HG03342 (cell line): Measurements from ENCODE around the gene GNAI1.
"Not testable (repeated sequence)": the region's sequence is repeated elsewhere in the genome, so short reads cannot be mapped to it uniquely, and the experiment has no call there.

Experiments used
- ATAC-seq: cut with Tn5 transposase; IDR thresholded peaks from one replicate; pipeline ENCODE4 v1.9.1; 2021; ENCODE audit warnings: mild to moderate bottlenecking, moderate library complexity; ENCODE audit not compliant: unreplicated experiment

GNAI1 gene

GRCh38 chr7:80154656-80155333, 20.2 kb downstream of the GNAI1 start:
- no peak for ATAC-seq

- ATAC-seq: no peak
These were observed 20.7 kb downstream of the GNAI1 start for GRCh38 chr7:80155374-80155773.

GRCh38 chr7:80157770-80158169, 23.1 kb downstream of the GNAI1 start:
- ATAC-seq: not testable (repeated sequence)

GRCh38 chr7:80159802-80160201, 25.2 kb downstream of the GNAI1 start:
- ATAC-seq: no peak

- no peak for ATAC-seq
These were observed 26.8 kb downstream of the GNAI1 start for GRCh38 chr7:80161466-80161865.

- ATAC-seq: no peak
These were observed 30.5 kb downstream of the GNAI1 start for GRCh38 chr7:80165177-80165576.

GRCh38 chr7:80170445-80170844, 35.8 kb downstream of the GNAI1 start:
- ATAC-seq: no peak

GRCh38 chr7:80172387-80172786, 37.8 kb downstream of the GNAI1 start:
- ATAC-seq: no peak

- no peak for ATAC-seq
These were observed 41.1 kb downstream of the GNAI1 start for GRCh38 chr7:80175744-80176143.

- ATAC-seq: no peak
These were observed 46.8 kb downstream of the GNAI1 start for GRCh38 chr7:80181411-80181810.

- ATAC-seq: no peak
These were observed 48.1 kb downstream of the GNAI1 start for GRCh38 chr7:80182630-80183276.

- no peak for ATAC-seq
These were observed 48.7 kb downstream of the GNAI1 start for GRCh38 chr7:80183351-80183750.

GRCh38 chr7:80183900-80184685, 49.5 kb downstream of the GNAI1 start:
- ATAC-seq: no peak

GRCh38 chr7:80184693-80185092, 50.1 kb downstream of the GNAI1 start:
- ATAC-seq: no peak

GRCh38 chr7:80185571-80185970, 50.9 kb downstream of the GNAI1 start:
- ATAC-seq: no peak

- ATAC-seq: no peak
These were observed 52.1 kb downstream of the GNAI1 start for GRCh38 chr7:80186721-80187120.

GRCh38 chr7:80187279-80187678, 52.6 kb downstream of the GNAI1 start:
- no peak for ATAC-seq

GRCh38 chr7:80187727-80188126, 53.1 kb downstream of the GNAI1 start:
- ATAC-seq: no peak

GRCh38 chr7:80189638-80190037, 55.0 kb downstream of the GNAI1 start:
- no peak for ATAC-seq

GRCh38 chr7:80197627-80198026, 63.0 kb downstream of the GNAI1 start:
- ATAC-seq: no peak

GRCh38 chr7:80199051-80199450, 64.4 kb downstream of the GNAI1 start:
- no peak for ATAC-seq

GRCh38 chr7:80204454-80204853, 69.8 kb downstream of the GNAI1 start:
- ATAC-seq: no peak
